Adrenal gland (tissue), 12 donors: ENCODE data around the gene LRRTM4. TPM values are rescaled to one million over a fixed set of nuclear protein-coding genes. Genes with fewer than 3 reads are reported as not detected.

ENCODE experiments used
- DNase-seq, 7 donors: peaks; one replicate each; pipeline ENCODE4 v3.0.0-alpha.2; 2019 to 2020
- H3K27ac ChIP-seq, 5 donors: fragments of 200-600 bp; sonication (generic) in 4 of 5; 1 replicate in 3 of 5; 2 replicates in 2 of 5; pipeline versions ENCODE4 v1.5.1 to v1.8.0; 2016 to 2020; ENCODE audit warnings: mild to moderate bottlenecking in 1 of 5
- H3K27me3 ChIP-seq: fragments of 200-600 bp; 2 replicates; pipeline ENCODE4 v1.8.0; 2021
- H3K36me3 ChIP-seq, 2 donors: fragments of 200-600 bp; replicated peaks in 1 of 2; 1 replicate in 1 of 2; 2 replicates in 1 of 2; pipeline versions ENCODE4 v1.5.1 to v1.8.0; 2018 to 2022
- H3K4me1 ChIP-seq, 2 donors: fragments of 200-600 bp; replicated peaks in 1 of 2; 1 replicate in 1 of 2; 2 replicates in 1 of 2; pipeline versions ENCODE4 v1.5.1 to v1.8.0; 2018 to 2021
- H3K4me3 ChIP-seq, 4 donors: fragments of 200-600 bp; sonication (generic) in 3 of 4; one replicate each; pipeline ENCODE4 v1.5.1; 2016 to 2018
- H3K9me3 ChIP-seq, 3 donors: fragments of 200-600 bp; sonication (generic) in 1 of 3; replicated peaks in 1 of 3; 1 replicate in 2 of 3; 2 replicates in 1 of 3; pipeline versions ENCODE4 v1.5.1 to v1.8.0; 2016 to 2021
- CTCF ChIP-seq, 6 experiments: fragments of 450-650 bp in 4 of 6; fragments of 200-600 bp in 2 of 6; sonication (generic) in 1 of 6; IDR thresholded peaks; 1 replicate in 5 of 6; 2 replicates in 1 of 6; pipeline versions ENCODE4 v1.5.1 to v1.8.0; 2016 to 2021; ENCODE audit warnings: antibody characterized with exemption in 6 of 6, mild to moderate bottlenecking in 2 of 6, moderate library complexity in 1 of 6
- POLR2A ChIP-seq, 2 donors: fragments of 450-650 bp; IDR thresholded peaks; one replicate each; pipeline ENCODE4 v1.6.1; 2017; ENCODE audit warnings: antibody characterized with exemption in 2 of 2, mild to moderate bottlenecking in 2 of 2, moderate library complexity in 1 of 2
- WGBS, 4 donors: extraction: QIAGEN DNeasy Blood & Tissue Kit in 2 of 4; methylation state at CpG; one replicate each; pipeline versions ENCODE4 v1.1.5 to v1.1.7; 2013 to 2017; 5-methylcytosine and 5-hydroxymethylcytosine counted together
- intact Hi-C, 2 donors: fragments of 100-400 bp; cut with DNase I; formaldehyde crosslinking; loops; one replicate each; pipeline versions ENCODE4 v1.14.1 to v1.15.0; 2022 to 2023
- polyA plus RNA-seq, 3 donors: library from polyadenylated mRNA; stranded (reverse); fragments of 200-250 nt in 2 of 3; fragments of 350-450 nt in 1 of 3; fragmentation: Illumina TruSeq in 1 of 3; extraction: RNeasy Lipid Tissue Mini Kit (QIAGEN cat#74804) in 1 of 3; gene quantifications; one replicate each; pipeline ENCODE4 v1.2.3, GENCODE V29; 2013 to 2014
- total RNA-seq, 9 donors: library from RNA; depleted of rRNA in 4 of 9; stranded (reverse); fragments of >200 nt in 4 of 9; fragments of 120-200 nt in 1 of 9; fragmentation: NEBNext Ultra II Directional in 1 of 9; extraction: Animal tissue kit (Norgen Biotek cat#: 25700) in 1 of 9; gene quantifications; one replicate each; pipeline versions ENCODE4 v1.1.0 to v1.2.4, GENCODE V29; 2013 to 2023
- donor health status: healthy with polysubstance abuse.
- donor health status: Bipolar disorder and iron deficiency.
- donor health status: DM: yes; HTN: yes; CAD: no.
- donor health status: DM: no; HTN: no; CAD: no.
- donor health status: DM: no; HTN: no; CAD: no.
- donor health status: DM: yes; HTN: yes; CAD: no.

Gene LRRTM4
- total and polyA plus RNA-seq, 12 donors, result 0.07 to 0.67 (median 0.43) TPM; not detected in 4

- Histone ChIP-seq H3K4me1 (no peaks in the 10 kb centered on the region), H3K4me3 (no peak overlapping the region), H3K27me3 (no peaks in the 10 kb centered on the region), H3K27ac (no peak overlapping the region), H3K36me3 (no peaks in the 10 kb centered on the region), H3K9me3 (peaks cover 0 to 4% (median 0%) of the 10 kb centered on the region in 3 donors)
- WGBS, 4 donors, result 70 to 85% (median 75%) methylated on average over 1 of the region's 1 CpG
- DNase-seq, result no peak
- no peak for TF ChIP-seq CTCF (IDR thresholded peaks at IDR 0.05)
- TF ChIP-seq POLR2A (IDR thresholded peaks at IDR 0.05), result no peak
- intact Hi-C loops, result no loop called here
Observed at GRCh38 chr2:76870011-76870410, 652.2 kb downstream of the LRRTM4 start.

- no peak for TF ChIP-seq CTCF (IDR thresholded peaks at IDR 0.05)
- TF ChIP-seq POLR2A (IDR thresholded peaks at IDR 0.05), result no peak
- H3K4me1 ChIP-seq, result no peaks in the 10 kb centered on the region
- no peaks in the 10 kb centered on the region for H3K36me3 ChIP-seq
- intact Hi-C loops, result no loop called here
- 30 to 41% (median 32%) methylated on average over 2 of the region's 2 CpGs for WGBS, 4 donors
- no peak overlapping the region for H3K27ac ChIP-seq
- H3K9me3 ChIP-seq, result peaks cover 0 to 4% (median 0%) of the 10 kb centered on the region in 3 donors
- no peak for DNase-seq
- H3K4me3 ChIP-seq, result no peak overlapping the region
- no peaks in the 10 kb centered on the region for H3K27me3 ChIP-seq
Observed at GRCh38 chr2:76867854-76868253, 654.3 kb downstream of the LRRTM4 start.

- intact Hi-C loops, result no loop called here
- WGBS, 4 donors, result 50 to 71% (median 58%) methylated on average over 1 of the region's 1 CpG
Observed at GRCh38 chr2:76866464-76866863, 655.7 kb downstream of the LRRTM4 start.

GRCh38 chr2:76862901-76863300 lies 659.3 kb downstream of the LRRTM4 start:
- 60 to 75% (median 66%) methylated on average over 3 of the region's 3 CpGs for WGBS, 4 donors
- H3K27ac ChIP-seq, result no peak overlapping the region
- H3K36me3 ChIP-seq, result no peaks in the 10 kb centered on the region
- TF ChIP-seq CTCF (IDR thresholded peaks at IDR 0.05), result no peak
- no peak for TF ChIP-seq POLR2A (IDR thresholded peaks at IDR 0.05)
- intact Hi-C loops, result no loop called here
- no peaks in the 10 kb centered on the region for H3K27me3 ChIP-seq
- no peak overlapping the region for H3K4me3 ChIP-seq
- peaks cover 0 to 4% (median 0%) of the 10 kb centered on the region in 3 donors for H3K9me3 ChIP-seq
- DNase-seq, result no peak
- H3K4me1 ChIP-seq, result no peaks in the 10 kb centered on the region

More at GRCh38 chr2:76866464-76866863, 655.7 kb downstream of the LRRTM4 start:
- H3K36me3 ChIP-seq, result no peaks in the 10 kb centered on the region
- H3K27ac ChIP-seq, result no peak overlapping the region
- no peaks in the 10 kb centered on the region for H3K27me3 ChIP-seq
- DNase-seq, result no peak
- no peaks in the 10 kb centered on the region for H3K4me1 ChIP-seq
- H3K4me3 ChIP-seq, result no peak overlapping the region
- H3K9me3 ChIP-seq, result peaks cover 0 to 4% (median 0%) of the 10 kb centered on the region in 3 donors
- TF ChIP-seq POLR2A (IDR thresholded peaks at IDR 0.05), result no peak
- no peak for TF ChIP-seq CTCF (IDR thresholded peaks at IDR 0.05)
